Fibroblast of gingiva (primary cell): ENCODE data around the gene FAM120A.

Source experiments
- DNase-seq: peaks from one replicate; pipeline ENCODE4 v3.0.0-alpha.2; 2011; ENCODE audit warnings: low read depth

The FAM120A gene

GRCh38 chr9:93451849-93452709, 594 bp downstream of the FAM120A start:
- DNase-seq, result peak; percentile 17

DNA sequence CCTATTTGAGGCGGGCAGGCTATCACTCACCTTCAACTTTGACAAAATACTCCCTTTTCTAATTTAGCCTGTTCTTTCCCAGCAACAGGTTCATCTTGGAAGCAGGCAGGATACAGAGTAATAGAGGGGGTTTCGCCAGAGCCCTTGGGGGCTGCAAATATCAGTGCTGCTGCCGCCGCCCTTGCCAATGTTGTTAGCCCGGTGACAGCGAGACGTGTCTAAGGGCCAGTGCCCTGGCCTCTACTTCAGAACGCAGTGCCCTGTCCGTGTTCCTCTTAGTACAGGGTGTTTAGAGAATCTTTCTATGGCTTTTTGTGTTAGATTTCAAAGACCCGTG, 1.2 kb downstream of the FAM120A start:
- no peak for DNase-seq

- DNase-seq, result peak; percentile 94
These were observed 1.8 kb downstream of the FAM120A start, which contains the start of gene FAM120AOS for GRCh38 chr9:93453047-93453914. TSS of gene FAM120AOS (minus strand) at chr9:93453581. CDS start at chr9:93452709, 872 bp downstream.

DNA sequence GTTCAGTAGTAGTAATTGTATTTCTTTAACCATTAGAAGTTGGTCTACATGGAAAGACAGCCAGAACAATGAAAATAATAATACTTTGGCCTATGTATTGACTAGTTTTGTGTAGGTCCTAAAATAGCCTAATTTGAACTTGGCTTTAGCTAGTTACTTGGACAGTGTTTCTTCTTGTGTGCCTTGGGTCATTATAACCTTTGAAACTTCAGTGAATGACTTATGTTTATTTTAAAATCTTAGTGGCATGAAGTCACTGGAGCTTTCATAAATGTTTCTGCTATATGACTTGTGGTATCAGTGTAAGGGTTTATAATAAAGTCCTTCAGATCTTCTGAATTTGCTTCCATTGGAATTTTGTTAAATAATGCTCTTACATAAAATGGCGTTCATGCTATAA, 4.5 kb downstream of the FAM120A start:
- no peak for DNase-seq

DNA sequence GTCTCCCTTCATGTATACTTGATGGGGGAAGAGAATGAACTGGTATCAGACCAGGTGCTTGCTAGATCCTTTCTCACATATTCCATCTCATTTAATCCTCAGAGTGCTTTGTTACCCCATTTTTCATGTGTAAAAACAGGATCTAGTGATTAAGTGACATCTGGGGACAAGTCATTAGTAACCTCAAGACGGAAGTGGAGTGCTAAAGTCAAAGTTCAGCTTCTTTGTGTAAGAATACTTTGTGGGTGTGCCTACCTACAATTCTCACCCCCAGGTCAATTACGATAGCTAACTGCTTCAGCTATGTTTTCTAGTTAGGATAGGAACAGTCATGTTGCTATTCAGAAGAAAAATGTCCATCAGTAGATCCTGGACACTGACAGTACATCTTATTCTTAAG, 5.0 kb downstream of the FAM120A start:
- no peak for DNase-seq

DNA sequence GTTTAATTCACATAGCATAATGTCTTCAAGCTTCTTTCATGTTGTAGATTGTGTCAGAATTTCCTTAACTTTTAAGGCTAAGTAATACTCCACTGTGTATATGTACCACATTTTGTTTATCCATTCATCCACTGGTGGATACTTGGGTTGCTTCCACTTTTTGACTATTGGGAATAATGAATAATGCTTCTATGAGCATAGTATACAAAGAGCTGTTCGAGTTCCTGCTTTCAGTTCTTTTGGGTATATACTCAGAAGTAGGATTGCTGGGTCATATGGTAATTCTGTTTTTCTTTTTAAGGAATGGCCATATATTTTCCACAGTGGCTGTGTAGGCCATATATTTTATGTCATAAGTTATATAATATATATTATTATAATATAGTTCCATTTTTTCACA, 5.5 kb downstream of the FAM120A start:
- no peak for DNase-seq

- no peak for DNase-seq
These were observed 7.2 kb downstream of the FAM120A start for GRCh38 chr9:93458712-93459111.

DNA sequence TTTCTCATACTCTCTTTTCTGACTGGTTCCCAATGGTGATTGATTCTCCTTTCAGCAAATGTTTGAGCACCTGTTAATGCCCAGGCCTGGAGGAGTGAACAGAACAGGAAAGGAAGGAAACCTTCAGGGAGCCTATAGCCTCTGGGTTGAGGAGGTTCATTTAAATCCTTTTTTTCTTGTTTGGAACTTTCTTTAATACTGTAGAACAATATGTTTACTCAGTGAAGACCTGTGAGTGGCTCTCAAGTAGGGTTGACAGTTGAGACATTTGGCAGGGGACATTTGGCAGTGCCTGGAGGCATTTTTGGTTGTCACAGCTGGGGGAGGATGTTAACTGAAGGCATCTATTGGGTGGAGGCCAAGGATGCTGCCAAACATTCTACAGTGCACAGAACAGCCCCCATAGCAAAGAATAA, 8.0 kb downstream of the FAM120A start:
- DNase-seq, result no peak

GRCh38 chr9:93460689-93461413, 9.4 kb downstream of the FAM120A start:
- no peak for DNase-seq

DNA sequence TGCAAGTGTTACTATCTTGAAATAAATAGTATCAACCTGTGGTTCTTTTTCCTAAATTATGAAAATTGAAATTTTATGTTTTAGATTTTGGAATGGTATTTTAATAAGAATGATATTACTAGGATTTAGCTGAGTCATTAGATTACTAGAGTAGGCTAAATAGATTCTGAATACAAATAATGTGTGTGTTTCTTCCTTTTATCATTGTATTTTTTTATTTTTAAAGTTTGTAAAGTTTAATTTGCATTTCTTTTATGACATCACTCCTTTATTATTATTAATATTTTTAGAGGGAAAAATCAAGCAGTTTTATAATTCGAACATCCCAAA, 9.9 kb downstream of the FAM120A start:
- DNase-seq, result no peak

DNA sequence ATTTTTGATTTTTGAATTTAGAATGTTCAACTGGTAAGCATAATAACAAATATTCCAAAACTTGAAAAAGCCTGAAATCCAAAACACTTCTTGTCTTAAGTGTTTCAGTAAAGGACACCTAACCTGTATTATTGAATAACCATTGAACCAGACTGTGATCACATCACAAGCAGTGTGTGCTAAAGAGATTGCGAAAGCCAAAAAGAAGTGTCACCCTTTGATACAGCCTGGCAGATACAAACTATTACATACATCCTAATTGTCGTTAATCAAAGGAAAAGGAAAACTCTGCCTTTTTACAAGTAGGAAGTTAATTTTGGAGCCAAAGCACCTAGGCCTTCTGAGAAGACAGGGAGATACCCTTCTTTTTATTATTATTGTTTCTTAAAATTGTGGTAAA, 10.3 kb downstream of the FAM120A start:
- no peak for DNase-seq

GRCh38 chr9:93463638-93464248, 12.3 kb downstream of the FAM120A start:
- no peak for DNase-seq

DNA sequence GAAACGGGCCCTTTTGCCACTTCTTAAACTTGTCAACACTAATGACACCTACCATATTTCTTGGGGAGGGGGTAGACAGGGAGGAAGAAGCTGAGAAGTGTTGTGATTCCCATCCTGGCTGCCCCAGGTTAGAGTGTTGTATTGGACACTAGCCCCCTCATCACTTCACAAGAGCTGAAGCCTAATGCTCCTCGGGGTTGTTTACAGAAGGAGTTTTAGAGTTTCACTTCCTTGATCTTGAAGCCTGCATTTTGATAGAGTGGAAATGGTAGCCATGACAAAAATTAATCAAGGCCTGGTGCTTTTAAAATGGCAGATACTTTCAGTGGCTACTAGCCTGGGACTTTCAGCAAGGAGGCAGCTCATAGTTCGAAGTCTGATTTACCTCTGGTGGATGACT, 12.9 kb downstream of the FAM120A start:
- DNase-seq, result no peak

GRCh38 chr9:93464876-93465275, 13.4 kb downstream of the FAM120A start:
- no peak for DNase-seq

DNA sequence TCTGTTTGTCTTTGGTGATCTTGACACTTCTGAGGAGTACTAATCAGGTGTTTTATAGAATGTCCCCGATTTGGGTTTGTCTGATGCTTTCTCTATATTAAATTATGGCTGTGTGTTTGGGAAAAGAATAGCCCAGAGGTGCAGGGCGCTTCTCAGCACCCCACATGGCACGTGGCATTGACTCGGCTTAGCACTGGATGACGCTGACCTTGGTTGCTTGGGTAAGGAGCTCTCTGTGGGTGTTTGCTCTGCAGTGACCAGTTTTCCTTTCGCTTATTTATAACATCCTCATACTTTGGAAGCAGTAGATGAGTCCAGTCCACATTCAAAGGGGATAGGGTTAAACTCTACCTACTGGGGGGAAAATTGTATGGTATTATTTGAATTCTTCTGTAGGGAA, 14.4 kb downstream of the FAM120A start:
- no peak for DNase-seq

DNA sequence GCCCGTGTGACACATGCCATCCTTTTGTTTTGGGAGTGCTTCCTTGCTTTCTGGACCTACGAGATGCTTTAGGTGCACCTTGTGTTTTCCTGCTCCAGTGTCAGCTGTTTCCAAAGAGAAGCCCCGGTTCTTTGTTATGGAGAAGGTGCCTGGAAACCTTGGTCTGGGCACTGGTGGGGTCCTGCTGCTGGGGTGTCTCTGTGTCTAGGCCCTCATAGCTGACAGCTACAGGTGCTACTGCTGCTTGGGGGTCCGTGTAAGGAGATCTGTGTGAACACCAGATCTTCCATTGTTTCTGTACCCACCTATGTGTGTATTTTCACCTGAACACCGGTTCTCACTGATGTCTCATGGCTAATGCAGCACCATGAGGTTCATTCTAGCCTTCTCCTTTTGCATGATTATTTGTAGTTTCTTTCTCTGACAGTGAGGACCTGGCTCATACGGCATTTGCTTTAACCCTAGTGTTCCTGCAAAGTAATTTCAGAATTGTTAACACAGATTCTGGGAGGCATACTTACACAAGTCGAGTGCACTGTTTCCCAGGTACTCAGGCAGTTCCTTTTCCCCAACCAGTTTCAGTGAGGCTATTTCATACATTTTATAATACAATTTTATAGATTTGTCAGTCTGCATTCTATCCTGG, 15.1 kb downstream of the FAM120A start:
- no peak for DNase-seq

DNA sequence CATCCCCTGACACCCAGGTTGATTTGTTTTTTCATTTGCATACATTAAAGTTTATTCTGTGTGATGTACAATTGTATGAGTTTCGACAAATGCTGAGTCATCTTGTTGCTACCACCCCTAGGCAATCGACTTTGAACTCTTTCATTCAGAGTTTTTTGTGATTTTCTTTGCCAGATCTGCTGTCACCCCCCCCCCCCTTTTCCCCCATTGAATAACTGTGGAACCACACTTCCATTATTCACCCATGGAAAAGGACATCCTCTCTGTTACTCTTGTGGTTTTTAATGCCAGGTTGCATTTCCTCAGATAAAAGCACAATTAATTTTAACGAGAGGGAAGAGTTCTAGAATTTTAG, 15.6 kb downstream of the FAM120A start:
- DNase-seq, result no peak

GRCh38 chr9:93467462-93467861, 16.0 kb downstream of the FAM120A start:
- no peak for DNase-seq

DNA sequence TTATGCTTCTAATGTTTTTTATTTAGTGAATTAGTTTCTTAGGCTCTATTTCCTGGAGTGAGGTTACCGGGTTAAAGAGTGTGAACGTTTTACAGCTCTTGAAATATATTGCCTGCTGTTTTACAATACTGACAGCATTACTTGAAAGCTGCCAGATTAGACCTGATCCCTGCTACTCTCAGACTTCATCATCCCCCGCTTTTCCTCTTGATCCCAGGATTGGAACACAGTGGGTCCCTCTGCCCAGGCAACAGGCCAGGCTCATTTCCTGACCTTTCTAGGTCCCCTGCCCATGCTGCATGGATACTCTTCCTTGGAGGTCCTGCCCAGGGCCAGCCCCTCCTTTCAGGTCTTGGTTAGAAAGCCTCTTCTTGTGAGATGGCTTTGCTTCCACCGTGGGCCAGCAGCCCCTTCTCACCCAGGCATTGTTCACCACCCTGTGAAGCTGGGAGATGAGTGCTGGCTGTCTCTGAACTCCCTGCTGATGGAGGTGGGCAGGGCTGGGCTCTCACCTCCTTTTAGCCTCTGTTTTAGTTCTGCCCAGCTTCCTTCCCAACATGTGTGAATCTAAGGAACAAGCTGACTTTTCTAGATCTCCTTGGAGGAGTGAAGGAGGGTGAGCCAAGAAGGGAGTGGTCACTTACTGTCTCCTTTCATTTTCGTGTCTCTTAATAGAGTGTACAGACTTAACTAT, 17.4 kb downstream of the FAM120A start:
- DNase-seq, result peak; percentile 50

- DNase-seq, result no peak
These were observed 18.9 kb downstream of the FAM120A start for GRCh38 chr9:93470391-93470790.

- DNase-seq, result peak; percentile 59
These were observed 19.6 kb downstream of the FAM120A start for GRCh38 chr9:93471124-93471523.
